Keratinocyte (primary cell): ENCODE results near the gene RAB29. TPM values are rescaled to one million over a fixed set of nuclear protein-coding genes. Genes with fewer than 3 reads are reported as not detected.

Source experiments
- DNase-seq: peaks from one replicate; pipeline ENCODE4 v3.0.0-alpha.2; 2011; ENCODE audit warnings: low read depth, missing footprints, low spot score
- FAIRE-seq: peaks from 2 replicates; lab custom pipeline; 2011; peaks lifted over from hg19 to GRCh38; lab: Jason Lieb, UNC
- H2AFZ ChIP-seq: 2 replicates; pipeline ENCODE4 v1.6.0; 2012; ENCODE audit warnings: low read length, control low read depth, inconsistent platforms; ENCODE audit not compliant: control insufficient read depth
- H3K27ac ChIP-seq: 2 replicates; pipeline ENCODE4 v1.5.1; 2011; ENCODE audit warnings: low read length; ENCODE audit not compliant: control insufficient read depth, insufficient read depth
- H3K27me3 ChIP-seq: 3 replicates; pipeline ENCODE4 v1.6.0; 2011; ENCODE audit warnings: low read length; ENCODE audit not compliant: control insufficient read depth, insufficient read depth; ENCODE audit errors: extremely low read depth
- H3K36me3 ChIP-seq, 2 experiments: 2 replicates in 1 of 2; 3 replicates in 1 of 2; pipeline ENCODE4 v1.5.1; 2011; ENCODE audit warnings: low read length in 2 of 2, mild to moderate bottlenecking in 1 of 2; ENCODE audit not compliant: control insufficient read depth in 2 of 2, insufficient read depth in 2 of 2; ENCODE audit errors: extremely low read depth in 1 of 2
- H3K4me1 ChIP-seq: 3 replicates; pipeline ENCODE4 v1.5.1; 2011; ENCODE audit warnings: low read length; ENCODE audit not compliant: control insufficient read depth, insufficient read depth; ENCODE audit errors: extremely low read depth
- H3K4me2 ChIP-seq: 3 replicates; pipeline ENCODE4 v1.6.0; 2011; ENCODE audit warnings: low read depth, low read length; ENCODE audit not compliant: control insufficient read depth, insufficient read depth; ENCODE audit errors: extremely low read depth
- H3K4me3 ChIP-seq, 3 experiments: fragments of 200-600 bp in 1 of 3; sonication (generic) in 1 of 3; 2 replicates in 2 of 3; 3 replicates in 1 of 3; pipeline ENCODE4 v1.5.1; 2011 to 2016; ENCODE audit warnings: low read length in 3 of 3, mild to moderate bottlenecking in 3 of 3, control low read depth in 2 of 3, inconsistent platforms in 1 of 3, low read depth in 1 of 3, mixed read lengths in 1 of 3, mixed run types in 1 of 3, moderate library complexity in 1 of 3; ENCODE audit not compliant: control insufficient read depth in 2 of 3, insufficient read depth in 2 of 3; ENCODE audit errors: extremely low read depth in 1 of 3
- H3K79me2 ChIP-seq: 2 replicates; pipeline ENCODE4 v1.6.0; 2012; ENCODE audit warnings: low read length; ENCODE audit not compliant: control insufficient read depth, insufficient read depth
- H3K9ac ChIP-seq: 3 replicates; pipeline ENCODE4 v1.6.0; 2011; ENCODE audit warnings: low read length; ENCODE audit not compliant: control insufficient read depth, insufficient read depth; ENCODE audit errors: extremely low read depth
- H3K9me1 ChIP-seq: 3 replicates; pipeline ENCODE4 v1.6.0; 2011; ENCODE audit warnings: low read length; ENCODE audit not compliant: control insufficient read depth, insufficient read depth; ENCODE audit errors: extremely low read depth
- H3K9me3 ChIP-seq: 2 replicates; pipeline ENCODE4 v1.5.1; 2012; ENCODE audit warnings: low read depth, low read length; ENCODE audit not compliant: control insufficient read depth
- H4K20me1 ChIP-seq: 3 replicates; pipeline ENCODE4 v1.6.0; 2011; ENCODE audit warnings: low read length; ENCODE audit not compliant: control insufficient read depth, insufficient read depth; ENCODE audit errors: extremely low read depth
- CTCF ChIP-seq, 3 experiments: IDR thresholded peaks in 1 of 3; conservative IDR thresholded peaks in 1 of 3; optimal IDR thresholded peaks in 1 of 3; 2 replicates in 2 of 3; 3 replicates in 1 of 3; pipeline versions ENCODE3 to v1.5.1; 2011; ENCODE audit warnings: low read length in 3 of 3, mild to moderate bottlenecking in 3 of 3, moderate library complexity in 2 of 3, control low read depth in 1 of 3, inconsistent platforms in 1 of 3; ENCODE audit not compliant: insufficient read depth in 2 of 3; ENCODE audit errors: extremely low read depth in 1 of 3
- EZH2 ChIP-seq: IDR thresholded peaks from one replicate; pipeline ENCODE4 v1.6.1; 2012; ENCODE audit warnings: inconsistent platforms, mild to moderate bottlenecking, low read length, moderate library complexity
- dilution Hi-C: fragments of 300-500 bp; cut with MboI; formaldehyde crosslinking; loops from one replicate; pipeline ENCODE4 v1.7.0; 2020; ENCODE audit warnings: low sequenced_read_pairs; ENCODE audit not compliant: extremely low pct_ligation_motif_present
- polyA plus RNA-seq, 5 experiments: library from polyadenylated mRNA; depleted of rRNA in 3 of 5; stranded (reverse) in 3 of 5; stranded (forward) in 1 of 5; unstranded in 1 of 5; fragments of >200 nt; gene quantifications; 1 replicate in 1 of 5; 2 replicates in 3 of 5; 3 replicates in 1 of 5; pipeline versions ENCODE4 v1.2.1 to v1.2.3, GENCODE V29; 2011 to 2012; ENCODE audit warnings: missing spikeins in 2 of 5, low read depth in 1 of 5, low replicate concordance in 1 of 5

Gene RAB29
- polyA plus RNA-seq, 1 donor (not counting 4 experiments of a cell fraction or from before 2014, with no cell fraction given), result 26.7 TPM

DNA sequence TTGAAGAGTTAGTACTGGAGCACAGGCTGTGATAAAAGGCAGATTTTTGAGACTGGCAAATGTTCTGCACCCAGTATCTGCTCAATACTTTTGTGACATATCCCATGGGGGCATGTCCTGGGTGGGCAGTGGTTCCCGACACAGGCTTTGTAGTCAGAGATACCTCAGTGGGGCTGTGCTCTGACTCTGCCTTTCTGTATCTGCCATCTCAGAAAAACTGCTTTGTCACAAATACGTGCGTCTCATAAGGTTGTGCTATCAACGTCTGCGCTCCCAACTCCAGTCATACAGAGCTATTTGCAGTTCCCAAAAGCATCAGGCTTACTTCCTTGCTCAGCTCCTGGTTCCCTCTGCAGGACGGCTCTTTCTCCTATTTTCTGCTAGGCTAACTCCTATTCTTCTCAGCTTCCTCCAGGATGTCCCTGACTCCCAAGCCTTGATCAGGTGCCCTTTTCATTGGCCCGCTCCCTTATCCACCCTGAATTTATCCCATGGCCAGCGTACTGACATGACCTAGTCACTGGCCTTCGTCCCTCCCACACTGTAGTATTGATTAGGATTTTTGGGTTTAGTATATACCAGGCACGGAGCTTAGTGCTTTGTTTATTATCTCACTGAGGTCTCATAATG lies 12.1 kb upstream of the RAB29 start:
- no peak overlapping the region for H3K4me2 ChIP-seq
- DNase-seq (no peak), FAIRE-seq (no peak)
- H3K9me1 ChIP-seq, result no peaks in the 10 kb centered on the region
- H3K4me1 ChIP-seq, result no peaks in the 10 kb centered on the region
- H3K4me3 ChIP-seq, result no peak overlapping the region
- no peak overlapping the region for H2AFZ ChIP-seq
- peaks cover 1 to 3% of the 10 kb centered on the region in 2 experiments for H3K36me3 ChIP-seq
- no peaks in the 10 kb centered on the region for H3K79me2 ChIP-seq
- TF ChIP-seq EZH2 (no peak), CTCF (optimal IDR thresholded peaks at IDR 0.05 in 1 of 3, IDR thresholded peaks at IDR 0.05 in 1 of 3, conservative IDR thresholded peaks at IDR 0.05 in 1 of 3; ENCODE audit: extremely low read depth in 1 of 3, insufficient read depth in 2 of 3, low read length in 3 of 3) (no peak)
- no peaks in the 10 kb centered on the region for H3K9me3 ChIP-seq
- H4K20me1 ChIP-seq, result no peaks in the 10 kb centered on the region
- dilution Hi-C loops, result no loop called here
- no peak overlapping the region for H3K9ac ChIP-seq
- no peaks in the 10 kb centered on the region for H3K27me3 ChIP-seq
- no peak overlapping the region for H3K27ac ChIP-seq

GRCh38 chr1:205786601-205787000 lies 11.3 kb upstream of the RAB29 start:
- Histone ChIP-seq H3K27ac (no peak overlapping the region), H3K9ac (no peak overlapping the region), H3K4me2 (no peak overlapping the region), H3K4me1 (no peaks in the 10 kb centered on the region), H3K27me3 (no peaks in the 10 kb centered on the region), H3K9me3 (no peaks in the 10 kb centered on the region), H3K4me3 (no peak overlapping the region), H3K79me2 (no peaks in the 10 kb centered on the region), H2AFZ (no peak overlapping the region), H3K9me1 (no peaks in the 10 kb centered on the region), H4K20me1 (no peaks in the 10 kb centered on the region), H3K36me3 (peaks cover 0 to 1% of the 10 kb centered on the region in 2 experiments)
- dilution Hi-C loops, result no loop called here
- TF ChIP-seq CTCF (optimal IDR thresholded peaks at IDR 0.05 in 1 of 3, IDR thresholded peaks at IDR 0.05 in 1 of 3, conservative IDR thresholded peaks at IDR 0.05 in 1 of 3; ENCODE audit: extremely low read depth in 1 of 3, insufficient read depth in 2 of 3, low read length in 3 of 3) (no peak), EZH2 (no peak)
- FAIRE-seq, result no peak
- DNase-seq, result no peak
